CD4-positive, alpha-beta memory T cell (primary cell): ENCODE measurements around the gene CABYR. TPM values are rescaled to one million over a fixed set of nuclear protein-coding genes. Genes with fewer than 3 reads are reported as not detected.

Experiments used
- CTCF ChIA-PET: fragments of 350-600 bp; sonication (Branson Sonifier 250); formaldehyde crosslinking; loops from one replicate; lab custom pipeline; 2021; ENCODE audit warnings: inconsistent platforms; ENCODE audit not compliant: partially characterized antibody; lab: Charles Lee
- POLR2A ChIA-PET: fragments of 350-600 bp; sonication (Branson Sonifier 250); formaldehyde crosslinking; loops from one replicate; lab custom pipeline; 2021; ENCODE audit not compliant: partially characterized antibody; lab: Charles Lee
- DNase-seq, 5 donors: peaks; one replicate each; pipeline versions ENCODE4 v3.0.0 to v3.0.0-alpha.2; 2020 to 2022; ENCODE audit warnings: mixed read lengths in 1 of 5
- H3K27ac ChIP-seq: one replicate; pipeline ENCODE4 v1.7.0; 2013; ENCODE audit warnings: low read depth, low read length
- H3K27me3 ChIP-seq: 2 replicates; pipeline ENCODE4 v1.7.0; 2013; ENCODE audit warnings: mild to moderate bottlenecking, low read length, moderate library complexity; ENCODE audit not compliant: insufficient read depth
- H3K36me3 ChIP-seq: 2 replicates; pipeline ENCODE4 v1.7.0; 2013; ENCODE audit warnings: mild to moderate bottlenecking, low read length, moderate library complexity; ENCODE audit not compliant: insufficient read depth
- H3K4me1 ChIP-seq: 2 replicates; pipeline ENCODE4 v1.7.0; 2013; ENCODE audit warnings: mild to moderate bottlenecking, low read length, moderate library complexity; ENCODE audit not compliant: insufficient read depth
- H3K4me3 ChIP-seq, 2 donors: one replicate each; pipeline ENCODE4 v1.7.0; 2013; ENCODE audit warnings: low read length in 2 of 2, mild to moderate bottlenecking in 1 of 2
- H3K9me3 ChIP-seq, 2 donors: one replicate each; pipeline ENCODE4 v1.7.0; 2013; ENCODE audit warnings: low read length in 2 of 2, control low read depth in 1 of 2; ENCODE audit not compliant: control insufficient read depth in 1 of 2
- H3K27ac Mint-ChIP-seq, 7 donors: one replicate each; pipeline ENCODE4 v1.8.0; 2020 to 2021; ENCODE audit warnings: mixed read lengths in 7 of 7, mild to moderate bottlenecking in 6 of 7, inconsistent platforms in 3 of 7, moderate library complexity in 3 of 7
- H3K27me3 Mint-ChIP-seq, 2 donors: one replicate each; pipeline ENCODE4 v1.8.0; 2020 to 2021; ENCODE audit warnings: mixed read lengths in 2 of 2
- H3K36me3 Mint-ChIP-seq, 2 donors: one replicate each; pipeline ENCODE4 v1.8.0; 2020 to 2021; ENCODE audit warnings: mixed read lengths in 2 of 2, inconsistent platforms in 1 of 2, mild to moderate bottlenecking in 1 of 2
- H3K4me1 Mint-ChIP-seq, 4 donors: one replicate each; pipeline ENCODE4 v1.8.0; 2020 to 2021; ENCODE audit warnings: mixed read lengths in 4 of 4, mild to moderate bottlenecking in 1 of 4
- H3K4me3 Mint-ChIP-seq, 8 donors: one replicate each; pipeline ENCODE4 v1.8.0; 2020 to 2021; ENCODE audit warnings: mixed read lengths in 8 of 8, mild to moderate bottlenecking in 7 of 8, moderate library complexity in 6 of 8, inconsistent platforms in 3 of 8
- H3K9me3 Mint-ChIP-seq, 8 donors: one replicate each; pipeline ENCODE4 v1.8.0; 2020 to 2021; ENCODE audit warnings: mixed read lengths in 8 of 8, mild to moderate bottlenecking in 5 of 8, inconsistent platforms in 3 of 8, moderate library complexity in 1 of 8
- intact Hi-C: fragments of 100-400 bp; cut with micrococcal nuclease; formaldehyde crosslinking; loops from one replicate; pipeline ENCODE4 v1.15.1; 2023
- polyA plus RNA-seq, 2 donors: library from polyadenylated mRNA; unstranded; fragments of 300-500 nt; fragmentation: Illumina TruSeq; gene quantifications; one replicate each; pipeline ENCODE4 v1.2.3, GENCODE V29; 2021
- total RNA-seq, 2 experiments: library from RNA; stranded (reverse); gene quantifications; one replicate each; pipeline ENCODE4 v1.2.3, GENCODE V29; 2021

The CABYR gene
- total and polyA plus RNA-seq, 4 experiments from 2014 or later = 0.36 to 2.2 (median 0.90) TPM

DNA sequence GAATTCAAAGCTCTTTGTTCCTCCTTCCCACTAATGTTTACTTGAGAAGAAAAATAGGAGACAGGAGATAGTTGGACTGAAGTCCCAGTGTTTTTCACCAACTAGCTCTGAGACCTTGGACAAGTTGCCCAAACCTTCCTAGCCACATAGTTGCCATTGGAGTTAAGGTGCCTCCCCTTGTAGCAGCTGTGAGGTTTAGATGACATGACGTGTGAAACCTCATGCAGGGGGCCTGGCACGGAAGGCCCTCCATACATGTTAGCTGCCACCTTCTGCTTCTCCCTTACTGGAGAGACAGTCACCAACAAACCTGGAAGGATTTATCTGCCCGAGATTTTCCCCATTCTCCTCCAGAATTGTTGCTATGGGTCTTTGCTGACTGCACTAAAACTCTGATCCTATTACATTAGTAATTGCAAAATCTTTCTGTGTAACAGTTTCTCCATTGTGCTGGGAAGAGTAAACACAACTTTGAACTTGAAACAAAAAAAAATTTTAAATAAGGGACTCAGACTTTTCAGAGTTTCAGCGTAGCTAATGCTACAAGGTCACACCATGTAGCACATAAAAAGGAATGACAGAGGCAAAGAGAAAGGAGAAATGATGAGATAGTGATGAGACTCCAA lies 23.8 kb upstream of the CABYR start:
- H3K9me3 ChIP-seq = no peaks in the 10 kb centered on the region
- DNase-seq = no peak
- Mint-ChIP-seq H3K9me3 (no peaks in the 10 kb centered on the region), H3K27ac (peak overlapping the region; percentile 37 to 90 (median 75)), H3K27me3 (no peaks in the 10 kb centered on the region), H3K4me3 (no peak overlapping the region), H3K4me1 (peaks cover 20 to 53% (median 37%) of the 10 kb centered on the region in 4 donors), H3K36me3 (peaks cover 41 to 74% of the 10 kb centered on the region in 2 donors)
- no peaks in the 10 kb centered on the region for H3K27me3 ChIP-seq
- ChIA-PET CTCF (interaction anchor here (1.0 to 3.4 kb wide), 7 partner anchors 21 to 492 kb away, joined by 3 to 14 read pairs (median 4); no protein-coding TSS in a partner anchor), POLR2A (no interaction called here)
- H3K27ac ChIP-seq = no peak overlapping the region
- H3K36me3 ChIP-seq = peaks cover 36% of the 10 kb centered on the region
- peaks cover 16% of the 10 kb centered on the region for H3K4me1 ChIP-seq
- no peak overlapping the region for H3K4me3 ChIP-seq
- intact Hi-C loops = no loop called here

DNA sequence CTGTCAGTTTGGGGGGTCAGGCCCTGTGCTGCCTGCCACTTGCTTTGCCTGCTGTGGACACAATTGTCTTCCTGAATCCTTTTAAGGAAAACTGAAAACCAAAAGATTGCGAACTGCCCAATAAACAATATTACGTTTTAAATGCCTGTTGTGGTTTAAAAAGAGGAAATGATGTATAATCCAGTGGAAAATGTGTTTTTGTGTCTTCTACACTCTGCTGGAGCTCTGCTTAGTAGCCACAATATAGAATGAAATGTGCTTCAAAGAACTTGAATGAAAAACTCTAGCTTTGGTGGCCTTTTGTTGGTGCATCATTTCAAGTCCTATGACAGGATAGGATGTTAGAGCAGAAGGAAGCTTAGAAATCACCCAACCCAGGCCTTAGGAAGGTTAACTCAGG lies 23.2 kb upstream of the CABYR start:
- intact Hi-C loops = no loop called here
- H3K27ac Mint-ChIP-seq = peak overlapping the region; percentile 37 to 90 (median 75)
- peaks cover 0 to 2% (median 0%) of the 10 kb centered on the region in 8 donors for H3K9me3 Mint-ChIP-seq
- Histone ChIP-seq H3K36me3 (peaks cover 41% of the 10 kb centered on the region), H3K9me3 (no peaks in the 10 kb centered on the region), H3K27ac (no peak overlapping the region), H3K27me3 (no peaks in the 10 kb centered on the region), H3K4me3 (no peak overlapping the region), H3K4me1 (peaks cover 16% of the 10 kb centered on the region)
- no peak for DNase-seq
- peaks cover 44 to 78% of the 10 kb centered on the region in 2 donors for H3K36me3 Mint-ChIP-seq
- ChIA-PET POLR2A (no interaction called here), CTCF (interaction anchor here (0.9 to 3.4 kb wide), 8 partner anchors 21 to 599 kb away, joined by 3 to 14 read pairs (median 4); no protein-coding TSS in a partner anchor)
- H3K4me1 Mint-ChIP-seq = peaks cover 19 to 53% (median 37%) of the 10 kb centered on the region in 4 donors
- H3K4me3 Mint-ChIP-seq = no peak overlapping the region
- no peaks in the 10 kb centered on the region for H3K27me3 Mint-ChIP-seq

DNA sequence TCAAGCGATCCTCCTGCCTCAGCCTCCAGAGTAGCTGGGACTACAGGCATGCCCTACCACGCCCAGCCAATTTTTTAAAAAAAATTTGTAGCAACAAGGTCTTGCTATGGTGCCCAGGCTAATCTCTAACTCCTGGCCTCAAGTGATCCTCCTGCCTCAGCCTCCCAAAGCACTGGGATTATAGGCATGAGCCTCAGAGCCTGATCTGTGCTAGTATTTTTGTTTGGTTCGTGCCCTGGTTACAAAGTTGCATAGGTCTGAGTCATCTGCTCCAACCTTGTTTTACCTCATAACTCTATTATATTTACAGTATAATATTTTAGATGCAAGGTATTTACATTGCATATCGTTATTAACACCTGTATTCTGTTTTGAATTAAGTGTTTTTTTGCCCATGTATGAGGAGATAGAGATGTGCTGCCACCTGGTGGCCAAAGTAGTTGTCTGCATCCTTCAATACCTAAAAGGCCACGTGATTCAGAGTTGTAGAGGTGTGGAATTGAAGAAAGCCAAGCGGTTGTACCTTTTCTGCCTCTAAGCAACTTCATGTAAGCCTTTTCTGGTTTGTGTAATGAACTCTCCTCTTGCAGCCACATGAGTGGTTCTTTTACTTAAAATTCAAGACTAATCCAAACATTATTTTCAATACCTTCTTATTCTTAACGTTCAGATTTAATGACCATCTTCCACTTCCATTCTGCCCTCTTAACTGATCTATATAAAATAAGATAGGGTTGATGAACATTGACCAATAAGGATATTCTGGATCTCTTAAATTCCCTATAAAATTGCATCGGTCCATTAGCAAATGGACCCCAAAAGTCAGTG lies 19.9 kb upstream of the CABYR start:
- ChIA-PET CTCF (interaction anchor here (0.7 to 3.4 kb wide), 20 partner anchors 11 to 621 kb away, joined by 3 to 14 read pairs (median 3); no protein-coding TSS in a partner anchor), POLR2A (interaction anchor here (1.4 to 1.7 kb wide), 2 partner anchors 20 to 152 kb away, joined by 4 to 8 read pairs; partner anchors contain the start of gene CABYR)
- Mint-ChIP-seq H3K4me3 (no peak overlapping the region), H3K4me1 (peaks cover 16 to 31% (median 23%) of the 10 kb centered on the region in 4 donors), H3K36me3 (peaks cover 52 to 81% of the 10 kb centered on the region in 2 donors), H3K27ac (peak overlapping the region; percentile 37 to 79 (median 50)), H3K27me3 (no peaks in the 10 kb centered on the region), H3K9me3 (peaks cover 0 to 2% (median 0%) of the 10 kb centered on the region in 8 donors)
- Histone ChIP-seq H3K4me3 (no peak overlapping the region), H3K9me3 (no peaks in the 10 kb centered on the region), H3K27ac (no peak overlapping the region), H3K27me3 (no peaks in the 10 kb centered on the region), H3K36me3 (peaks cover 56% of the 10 kb centered on the region), H3K4me1 (peaks cover 16% of the 10 kb centered on the region)
- peak; percentile 72 to 78 (median 76) for DNase-seq
- intact Hi-C loops = loop anchor here (1.0 to 2.0 kb wide), 8 partner anchors 42 to 620 kb away; no protein-coding TSS in a partner anchor

GRCh38 chr18:24120676-24121075 lies 18.2 kb upstream of the CABYR start:
- POLR2A ChIA-PET = interaction anchor here (1.7 kb wide), 1 partner anchor 18 kb away, joined by 8 read pairs; the partner anchor contains the start of gene CABYR
- Histone ChIP-seq H3K27ac (no peak overlapping the region), H3K27me3 (no peaks in the 10 kb centered on the region), H3K36me3 (peaks cover 58% of the 10 kb centered on the region), H3K9me3 (no peaks in the 10 kb centered on the region), H3K4me1 (peaks cover 3% of the 10 kb centered on the region), H3K4me3 (no peak overlapping the region)
- no peak for DNase-seq
- Mint-ChIP-seq H3K4me1 (peaks cover 5 to 14% (median 11%) of the 10 kb centered on the region in 4 donors), H3K4me3 (no peak overlapping the region), H3K27ac (peak overlapping the region in 2 of 7 donors; percentile 3 to 49), H3K36me3 (peaks cover 50 to 79% of the 10 kb centered on the region in 2 donors), H3K27me3 (no peaks in the 10 kb centered on the region), H3K9me3 (peaks cover 0 to 2% (median 0%) of the 10 kb centered on the region in 8 donors)
- intact Hi-C loops = no loop called here
- CTCF ChIA-PET = interaction anchor here (1.0 to 2.1 kb wide), 8 partner anchors 11 to 496 kb away, joined by 3 to 6 read pairs (median 4); no protein-coding TSS in a partner anchor

DNA sequence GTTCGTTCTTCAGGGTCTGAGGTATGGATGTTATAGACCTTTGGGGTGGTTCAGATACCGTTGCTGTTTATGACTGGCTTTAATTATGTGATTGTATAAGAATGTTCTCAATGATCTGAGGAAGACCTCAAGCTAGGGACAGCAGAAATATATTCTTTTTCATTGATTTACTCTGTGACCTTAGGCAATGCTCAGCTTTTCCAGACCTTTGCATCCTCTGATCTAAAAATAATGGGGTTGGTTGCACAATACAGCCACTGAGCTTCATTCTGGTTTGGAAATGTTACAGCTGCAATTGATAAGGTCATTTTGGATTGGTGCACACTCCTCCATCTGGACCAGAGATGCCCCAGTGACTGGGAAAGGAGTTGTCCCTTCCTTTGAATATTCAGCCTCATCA lies 17.2 kb upstream of the CABYR start:
- peaks cover 4 to 14% (median 7%) of the 10 kb centered on the region in 4 donors for H3K4me1 Mint-ChIP-seq
- H3K36me3 ChIP-seq = peaks cover 62% of the 10 kb centered on the region
- no peak for DNase-seq
- peaks cover 46 to 78% of the 10 kb centered on the region in 2 donors for H3K36me3 Mint-ChIP-seq
- H3K4me3 Mint-ChIP-seq = no peak overlapping the region
- H3K27ac ChIP-seq = no peak overlapping the region
- H3K27me3 ChIP-seq = no peaks in the 10 kb centered on the region
- no peak overlapping the region for H3K27ac Mint-ChIP-seq
- H3K4me3 ChIP-seq = no peak overlapping the region
- intact Hi-C loops = no loop called here
- peaks cover 0 to 2% (median 0%) of the 10 kb centered on the region in 8 donors for H3K9me3 Mint-ChIP-seq
- H3K27me3 Mint-ChIP-seq = no peaks in the 10 kb centered on the region
- POLR2A ChIA-PET = no interaction called here
- no peaks in the 10 kb centered on the region for H3K9me3 ChIP-seq
- H3K4me1 ChIP-seq = no peaks in the 10 kb centered on the region
- CTCF ChIA-PET = interaction anchor here (0.6 to 2.0 kb wide), 3 partner anchors 66 to 123 kb away, joined by 3 to 6 read pairs (median 6); no protein-coding TSS in a partner anchor

DNA sequence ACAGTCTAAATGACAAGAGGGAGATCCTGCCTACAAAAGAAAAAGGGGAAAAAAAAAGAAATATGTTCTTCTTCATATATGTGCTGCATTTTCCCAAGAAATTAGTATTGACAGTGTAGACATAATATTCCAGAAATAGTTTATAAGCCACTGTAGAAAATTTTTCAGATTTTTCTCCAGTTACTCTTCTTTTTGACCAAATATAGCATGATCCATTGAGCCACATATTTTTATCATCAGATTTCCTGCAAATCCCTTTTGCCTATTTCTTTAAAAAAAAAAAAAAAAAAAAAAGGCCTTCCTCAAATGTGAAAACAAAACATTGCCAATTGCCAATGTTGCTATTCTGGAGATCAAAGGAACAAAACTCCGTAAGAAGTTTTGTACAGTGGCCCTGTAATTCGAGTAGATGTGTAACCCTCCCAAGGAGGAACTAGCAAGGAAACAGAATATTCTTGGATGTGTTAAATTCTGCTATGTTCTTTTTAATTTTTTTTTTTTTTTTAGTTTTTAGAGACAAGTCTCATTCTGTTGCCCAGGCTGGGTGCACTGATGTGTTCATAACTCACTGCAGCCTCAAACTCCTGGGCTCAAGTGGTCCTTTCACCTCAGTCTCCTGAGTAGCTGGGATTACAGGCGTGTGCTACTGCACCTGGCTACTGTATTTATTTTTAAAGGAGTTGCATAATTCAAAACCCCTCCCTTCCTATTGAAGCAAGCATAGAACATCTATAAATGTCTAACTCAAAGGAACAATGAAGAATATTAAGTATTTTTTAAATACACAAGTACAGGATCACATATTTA lies 12.5 kb upstream of the CABYR start:
- no peaks in the 10 kb centered on the region for H3K4me1 ChIP-seq
- DNase-seq = no peak
- intact Hi-C loops = no loop called here
- Mint-ChIP-seq H3K27me3 (no peaks in the 10 kb centered on the region), H3K27ac (peak overlapping the region in 4 of 7 donors; percentile 31 to 62 (median 49)), H3K4me1 (peaks cover 0 to 10% (median 5%) of the 10 kb centered on the region in 4 donors), H3K4me3 (no peak overlapping the region), H3K36me3 (peaks cover 62 to 78% of the 10 kb centered on the region in 2 donors), H3K9me3 (no peaks in the 10 kb centered on the region)
- peaks cover 81% of the 10 kb centered on the region for H3K36me3 ChIP-seq
- CTCF ChIA-PET = interaction anchor here (0.6 to 1.0 kb wide), 2 partner anchors 44 to 584 kb away, joined by 3 read pairs; no protein-coding TSS in a partner anchor
- H3K4me3 ChIP-seq = no peak overlapping the region
- H3K27ac ChIP-seq = no peak overlapping the region
- H3K9me3 ChIP-seq = no peaks in the 10 kb centered on the region
- H3K27me3 ChIP-seq = no peaks in the 10 kb centered on the region
- POLR2A ChIA-PET = interaction anchor here (0.6 to 0.7 kb wide), 2 partner anchors 9 to 43 kb away, joined by 3 read pairs; no protein-coding TSS in a partner anchor
